ENCODE measurements around the gene SMCO3.
"Not testable (repeated sequence)": the region's sequence is repeated elsewhere in the genome, so short reads cannot be mapped to it uniquely, and the experiment has no call there.

DNA sequence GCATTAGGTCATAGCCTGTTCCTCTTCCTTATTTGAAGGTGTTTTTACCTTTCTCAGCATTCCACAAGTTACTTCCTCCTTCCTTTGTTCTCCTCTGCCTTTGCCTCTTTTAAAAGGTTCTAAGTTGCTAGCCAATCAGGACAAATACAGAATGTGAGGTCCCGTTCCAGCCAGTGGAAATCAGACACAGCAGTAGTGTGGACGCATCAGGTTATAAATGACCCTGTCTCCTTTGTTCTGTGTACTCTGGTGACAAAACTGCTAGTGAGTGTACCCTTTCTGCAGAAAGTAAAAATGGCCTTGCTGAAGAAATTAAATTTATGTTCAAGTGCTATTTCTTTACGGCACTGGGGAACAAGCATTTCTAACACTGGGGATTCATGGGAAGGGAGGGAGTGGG lies 48.0 kb downstream of the SMCO3 start:
- not testable (repeated sequence) for TF ChIP-seq POLR2A (IDR thresholded peaks at IDR 0.05; ENCODE audit: low read length); EHMT2 (IDR thresholded peaks at IDR 0.05; ENCODE audit: low read depth); PHF8 (IDR thresholded peaks at IDR 0.05; ENCODE audit: borderline replicate concordance, low read depth); HDAC2 (IDR thresholded peaks at IDR 0.05); EP300 (IDR thresholded peaks at IDR 0.05)
- TF ChIP-seq, protein P1, sequence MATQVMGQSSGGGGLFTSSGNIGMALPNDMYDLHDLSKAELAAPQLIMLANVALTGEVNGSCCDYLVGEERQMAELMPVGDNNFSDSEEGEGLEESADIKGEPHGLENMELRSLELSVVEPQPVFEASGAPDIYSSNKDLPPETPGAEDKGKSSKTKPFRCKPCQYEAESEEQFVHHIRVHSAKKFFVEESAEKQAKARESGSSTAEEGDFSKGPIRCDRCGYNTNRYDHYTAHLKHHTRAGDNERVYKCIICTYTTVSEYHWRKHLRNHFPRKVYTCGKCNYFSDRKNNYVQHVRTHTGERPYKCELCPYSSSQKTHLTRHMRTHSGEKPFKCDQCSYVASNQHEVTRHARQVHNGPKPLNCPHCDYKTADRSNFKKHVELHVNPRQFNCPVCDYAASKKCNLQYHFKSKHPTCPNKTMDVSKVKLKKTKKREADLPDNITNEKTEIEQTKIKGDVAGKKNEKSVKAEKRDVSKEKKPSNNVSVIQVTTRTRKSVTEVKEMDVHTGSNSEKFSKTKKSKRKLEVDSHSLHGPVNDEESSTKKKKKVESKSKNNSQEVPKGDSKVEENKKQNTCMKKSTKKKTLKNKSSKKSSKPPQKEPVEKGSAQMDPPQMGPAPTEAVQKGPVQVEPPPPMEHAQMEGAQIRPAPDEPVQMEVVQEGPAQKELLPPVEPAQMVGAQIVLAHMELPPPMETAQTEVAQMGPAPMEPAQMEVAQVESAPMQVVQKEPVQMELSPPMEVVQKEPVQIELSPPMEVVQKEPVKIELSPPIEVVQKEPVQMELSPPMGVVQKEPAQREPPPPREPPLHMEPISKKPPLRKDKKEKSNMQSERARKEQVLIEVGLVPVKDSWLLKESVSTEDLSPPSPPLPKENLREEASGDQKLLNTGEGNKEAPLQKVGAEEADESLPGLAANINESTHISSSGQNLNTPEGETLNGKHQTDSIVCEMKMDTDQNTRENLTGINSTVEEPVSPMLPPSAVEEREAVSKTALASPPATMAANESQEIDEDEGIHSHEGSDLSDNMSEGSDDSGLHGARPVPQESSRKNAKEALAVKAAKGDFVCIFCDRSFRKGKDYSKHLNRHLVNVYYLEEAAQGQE (IDR thresholded peaks at IDR 0.05), result not testable (repeated sequence)
- TF ChIP-seq, protein P2, sequence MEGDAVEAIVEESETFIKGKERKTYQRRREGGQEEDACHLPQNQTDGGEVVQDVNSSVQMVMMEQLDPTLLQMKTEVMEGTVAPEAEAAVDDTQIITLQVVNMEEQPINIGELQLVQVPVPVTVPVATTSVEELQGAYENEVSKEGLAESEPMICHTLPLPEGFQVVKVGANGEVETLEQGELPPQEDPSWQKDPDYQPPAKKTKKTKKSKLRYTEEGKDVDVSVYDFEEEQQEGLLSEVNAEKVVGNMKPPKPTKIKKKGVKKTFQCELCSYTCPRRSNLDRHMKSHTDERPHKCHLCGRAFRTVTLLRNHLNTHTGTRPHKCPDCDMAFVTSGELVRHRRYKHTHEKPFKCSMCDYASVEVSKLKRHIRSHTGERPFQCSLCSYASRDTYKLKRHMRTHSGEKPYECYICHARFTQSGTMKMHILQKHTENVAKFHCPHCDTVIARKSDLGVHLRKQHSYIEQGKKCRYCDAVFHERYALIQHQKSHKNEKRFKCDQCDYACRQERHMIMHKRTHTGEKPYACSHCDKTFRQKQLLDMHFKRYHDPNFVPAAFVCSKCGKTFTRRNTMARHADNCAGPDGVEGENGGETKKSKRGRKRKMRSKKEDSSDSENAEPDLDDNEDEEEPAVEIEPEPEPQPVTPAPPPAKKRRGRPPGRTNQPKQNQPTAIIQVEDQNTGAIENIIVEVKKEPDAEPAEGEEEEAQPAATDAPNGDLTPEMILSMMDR (IDR thresholded peaks at IDR 0.05), result not testable (repeated sequence)

Measured in A549 (cell line).